NCI-H82 (cell line): Measurements from ENCODE around the gene RGS14.
"Not testable (repeated sequence)": the region's sequence is repeated elsewhere in the genome, so short reads cannot be mapped to it uniquely, and the experiment has no call there.

ENCODE experiments used
- DNase-seq: peaks from one replicate; lab custom pipeline; 2025; lab: John Stamatoyannopoulos, UW

Gene RGS14

DNA sequence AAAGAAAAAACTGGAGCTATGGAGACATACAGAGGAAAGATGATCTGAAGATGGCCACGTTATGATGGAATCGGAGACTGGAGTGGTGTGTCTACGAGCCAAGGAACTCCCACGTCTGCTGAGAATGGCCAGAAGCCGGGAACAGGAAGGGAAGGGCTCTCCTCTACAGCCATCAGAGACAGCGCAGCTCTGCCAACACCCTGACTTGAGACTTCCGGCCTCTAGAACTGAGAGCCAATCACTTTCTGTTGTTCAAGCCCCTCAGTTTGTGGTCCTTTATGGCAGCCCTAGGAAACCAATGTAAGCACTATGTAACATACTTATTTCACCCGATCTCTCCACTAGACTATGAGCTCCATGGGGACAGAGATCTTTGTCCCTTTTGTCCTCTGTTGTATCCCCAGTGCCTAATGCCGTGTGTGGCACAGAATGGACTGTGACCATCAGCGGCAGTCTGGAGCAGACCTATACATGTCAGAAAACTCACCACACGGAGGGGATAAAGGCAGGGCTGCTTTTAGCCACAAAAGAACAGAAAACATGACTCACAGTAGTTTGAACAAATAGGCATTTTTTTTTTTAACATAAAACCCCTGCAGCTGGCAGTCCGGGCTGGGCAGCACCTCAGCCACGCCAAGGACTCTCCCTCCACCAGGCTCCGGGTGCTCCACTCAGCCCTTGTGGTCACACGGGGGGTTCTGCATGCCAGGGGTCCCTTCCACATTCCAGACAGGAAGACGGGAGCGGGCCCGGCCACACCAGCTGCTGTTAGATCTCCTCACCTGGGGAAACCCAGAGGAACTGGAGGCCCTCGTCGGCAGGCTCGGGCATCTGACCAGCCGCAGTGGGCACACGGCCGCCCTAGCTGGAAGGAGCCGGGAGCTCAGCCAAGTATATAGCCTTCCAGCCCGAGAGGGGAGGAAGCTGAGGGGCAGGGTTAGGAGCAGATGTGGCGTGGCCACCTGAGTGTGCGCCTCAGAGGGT is 29.9 kb upstream of the RGS14 start:
- no peak for DNase-seq

DNA sequence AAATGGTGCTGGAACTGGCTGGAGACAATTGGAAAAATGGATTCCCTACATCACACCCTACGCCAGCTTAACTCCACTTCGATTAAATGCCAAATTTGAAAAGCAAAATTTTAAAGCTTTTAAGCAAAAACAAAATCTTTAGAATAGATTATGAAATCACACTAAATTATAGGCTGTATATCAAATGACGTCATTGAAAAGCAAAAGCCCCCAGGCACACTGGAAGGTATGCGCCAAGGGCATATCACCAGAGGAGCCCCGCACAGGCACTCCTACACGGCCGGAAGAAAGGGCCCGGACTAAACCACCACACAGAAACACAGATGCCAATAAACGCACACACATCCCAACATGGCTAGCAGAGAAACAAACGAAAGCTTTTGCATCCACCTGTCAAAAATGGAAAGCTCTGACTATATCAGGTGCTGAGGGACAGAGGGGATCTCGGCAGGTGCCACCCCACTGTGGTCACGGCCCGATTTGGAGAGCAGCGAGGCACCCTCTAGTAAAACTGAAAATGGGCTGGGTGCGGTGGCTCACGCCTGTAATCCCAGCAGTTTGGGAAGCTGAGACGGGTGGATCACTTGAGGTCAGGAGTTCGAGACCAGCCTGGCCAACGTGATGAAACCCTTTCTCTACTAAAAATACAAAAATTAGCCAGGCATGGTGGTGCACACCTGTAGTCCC is 29.0 kb upstream of the RGS14 start:
- no peak for DNase-seq

DNA sequence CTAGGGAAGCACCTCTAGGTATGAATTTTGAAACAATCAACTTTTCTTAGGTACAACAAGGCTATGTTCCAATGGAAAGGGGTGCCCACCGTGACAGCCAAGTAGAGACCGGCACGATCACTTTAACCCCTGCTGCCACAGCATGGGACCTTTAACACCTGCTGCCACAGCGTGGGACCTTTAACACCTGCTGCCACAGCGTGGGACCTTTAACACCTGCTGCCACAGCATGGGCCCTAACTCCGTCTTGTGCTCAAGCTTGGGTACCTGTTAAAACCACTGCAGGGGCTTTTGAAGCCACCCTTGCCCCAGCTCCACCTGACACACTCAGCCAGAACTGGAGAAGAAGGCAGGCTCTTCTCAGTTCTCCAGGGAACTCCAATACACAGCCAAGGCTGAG is 27.8 kb upstream of the RGS14 start:
- DNase-seq, result no peak

DNA sequence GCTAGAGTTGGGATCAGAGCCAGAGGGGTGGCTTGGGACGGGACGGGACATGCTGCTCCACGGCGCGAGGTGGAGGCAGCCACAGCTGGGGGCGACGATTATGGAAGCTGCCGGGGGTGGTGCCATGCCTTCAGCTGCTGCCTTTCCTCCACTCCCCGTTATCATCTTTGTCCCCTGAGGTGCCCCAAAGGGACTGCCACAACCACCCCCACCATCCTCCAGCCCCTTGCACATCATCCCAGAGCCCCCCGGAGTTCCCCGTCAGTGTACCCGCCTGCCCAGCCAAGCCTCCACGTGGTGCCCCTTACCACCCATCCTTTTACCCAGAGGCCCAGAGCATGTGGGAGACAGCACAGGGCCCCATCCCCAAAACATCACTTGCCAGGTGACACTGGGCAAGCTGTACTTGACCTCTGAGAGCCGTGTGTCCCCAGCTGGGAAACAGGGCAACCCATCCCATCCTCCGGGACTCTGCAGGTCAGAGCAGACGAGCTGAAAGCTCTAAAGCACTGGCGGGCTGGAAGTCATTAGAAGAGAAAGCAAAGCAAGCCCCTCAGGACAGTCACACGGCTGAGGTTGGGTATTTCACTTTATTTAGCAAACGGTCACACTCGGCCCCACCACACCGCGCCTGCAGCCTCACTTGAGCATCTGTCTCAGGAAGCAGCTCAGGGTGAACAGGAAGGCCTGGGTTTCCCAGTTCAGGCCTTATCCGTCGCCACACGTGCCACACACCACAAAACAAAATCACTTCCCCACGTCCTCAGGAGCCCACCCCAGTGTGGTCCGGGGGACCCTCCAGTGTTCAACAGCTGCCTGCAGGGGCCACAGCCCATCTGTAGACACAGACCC is 26.5 kb upstream of the RGS14 start:
- no peak for DNase-seq

DNA sequence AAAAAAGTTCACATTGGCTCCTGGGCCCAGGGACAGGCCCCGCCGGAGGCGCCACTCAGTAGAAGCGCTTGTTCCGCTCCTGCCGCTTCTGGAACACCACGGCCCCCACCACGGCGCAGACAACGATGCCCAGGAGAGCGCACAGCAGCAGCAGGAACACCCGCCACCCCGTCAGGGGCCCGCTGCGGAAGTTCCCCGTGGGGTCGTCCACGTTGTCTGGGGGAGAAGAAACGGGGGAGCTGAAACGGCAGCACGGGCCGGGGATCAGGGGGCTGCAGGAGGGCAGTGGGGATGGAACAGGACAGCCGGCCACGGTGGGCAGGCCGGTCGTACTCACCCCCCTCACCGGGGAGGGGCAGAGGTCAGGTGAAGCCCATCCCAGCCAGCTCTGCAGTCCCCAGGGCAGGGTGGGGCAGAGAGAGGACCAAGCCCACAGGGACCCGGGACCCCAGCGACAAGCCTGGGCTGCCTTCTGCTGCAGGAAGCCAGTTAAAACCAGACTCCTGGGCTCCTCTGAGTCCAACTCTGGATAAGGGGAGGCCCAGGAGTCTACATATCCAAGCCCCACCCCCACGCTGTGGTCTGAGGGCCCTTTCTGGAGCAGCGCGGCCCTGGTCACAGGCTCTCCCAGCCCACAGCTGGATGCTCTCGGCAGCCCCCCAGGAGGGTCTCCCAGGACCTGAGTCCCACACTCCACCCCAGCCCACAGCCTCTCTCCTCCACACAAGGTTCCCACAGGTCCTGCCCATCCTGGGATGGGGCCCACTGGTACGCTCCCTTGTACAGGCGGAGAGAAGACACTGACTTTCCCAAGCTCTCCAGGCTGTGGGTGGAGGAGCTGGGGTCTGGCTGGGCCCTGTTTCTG is 25.5 kb upstream of the RGS14 start:
- DNase-seq, result no peak

DNA sequence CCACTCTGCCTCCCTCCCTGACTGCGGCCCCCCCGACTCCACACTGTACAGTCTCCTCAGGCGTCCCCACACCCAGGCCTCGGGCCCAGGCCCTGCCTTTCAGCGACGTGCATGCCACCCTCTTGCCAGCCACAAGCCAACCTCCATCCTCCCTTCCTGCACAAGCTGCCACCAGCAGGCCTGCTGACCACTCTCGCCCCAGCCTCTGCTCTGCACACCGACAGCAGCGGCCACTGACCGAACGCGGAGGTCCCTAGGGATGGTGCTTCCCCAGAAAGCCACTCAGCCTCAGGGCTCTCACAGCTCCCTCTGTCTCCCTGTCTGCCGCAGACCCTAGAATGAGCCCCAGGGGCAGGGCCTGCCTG is 24.8 kb upstream of the RGS14 start:
- DNase-seq, result no peak

DNA sequence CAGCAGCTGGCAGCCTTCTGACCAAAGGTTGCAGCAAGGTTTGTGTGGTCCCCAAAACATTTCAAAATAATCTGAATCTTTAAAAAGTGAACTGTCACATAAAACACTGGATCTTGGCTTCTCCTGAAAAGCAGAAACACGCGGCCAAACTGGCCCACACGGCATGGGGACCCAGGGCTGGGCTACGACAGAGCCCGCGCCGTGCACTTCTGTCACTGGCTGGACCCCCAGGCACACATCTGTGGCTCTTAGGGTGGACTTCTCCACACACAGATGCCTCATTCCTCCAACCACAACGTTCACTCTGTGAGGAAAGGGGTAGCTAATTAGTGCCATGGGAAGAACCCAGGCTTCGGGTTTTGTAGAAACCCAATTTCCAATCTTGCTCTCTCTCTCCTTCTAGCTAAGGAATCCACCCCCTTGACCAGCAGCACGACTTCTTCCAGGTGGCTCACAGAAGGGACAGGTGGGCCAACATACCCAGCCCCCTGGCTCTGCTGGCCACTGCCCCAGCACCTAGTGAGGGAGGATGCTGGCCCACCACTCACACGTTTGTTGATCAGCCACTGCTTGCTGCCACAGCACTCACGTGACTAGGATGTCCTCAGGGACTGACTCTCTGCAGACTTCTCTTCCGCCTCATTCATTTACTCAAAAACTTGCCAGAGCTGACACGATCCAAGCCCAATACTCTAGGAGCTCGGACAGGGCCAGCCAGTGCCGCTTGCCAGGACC is 24.1 kb upstream of the RGS14 start:
- no peak for DNase-seq

DNA sequence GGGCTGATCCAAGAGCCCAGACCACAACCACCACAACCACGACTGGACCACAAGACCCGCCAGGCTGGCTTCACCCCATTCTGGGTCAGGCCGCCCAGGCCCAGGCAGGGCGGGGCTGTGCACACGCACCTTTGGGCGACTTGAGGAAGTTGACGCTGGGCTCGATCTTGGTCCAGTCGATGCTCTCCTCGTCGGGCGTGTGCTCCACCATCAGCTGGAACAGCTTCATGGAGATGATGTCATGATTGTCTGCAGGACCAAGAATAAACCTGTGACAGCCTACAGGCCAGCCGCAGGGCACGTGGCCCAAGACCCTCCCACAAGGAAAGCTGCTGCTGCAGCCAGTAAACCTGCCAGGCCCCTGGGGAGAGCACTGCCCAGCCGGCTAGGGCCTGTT is 23.6 kb upstream of the RGS14 start:
- no peak for DNase-seq

DNA sequence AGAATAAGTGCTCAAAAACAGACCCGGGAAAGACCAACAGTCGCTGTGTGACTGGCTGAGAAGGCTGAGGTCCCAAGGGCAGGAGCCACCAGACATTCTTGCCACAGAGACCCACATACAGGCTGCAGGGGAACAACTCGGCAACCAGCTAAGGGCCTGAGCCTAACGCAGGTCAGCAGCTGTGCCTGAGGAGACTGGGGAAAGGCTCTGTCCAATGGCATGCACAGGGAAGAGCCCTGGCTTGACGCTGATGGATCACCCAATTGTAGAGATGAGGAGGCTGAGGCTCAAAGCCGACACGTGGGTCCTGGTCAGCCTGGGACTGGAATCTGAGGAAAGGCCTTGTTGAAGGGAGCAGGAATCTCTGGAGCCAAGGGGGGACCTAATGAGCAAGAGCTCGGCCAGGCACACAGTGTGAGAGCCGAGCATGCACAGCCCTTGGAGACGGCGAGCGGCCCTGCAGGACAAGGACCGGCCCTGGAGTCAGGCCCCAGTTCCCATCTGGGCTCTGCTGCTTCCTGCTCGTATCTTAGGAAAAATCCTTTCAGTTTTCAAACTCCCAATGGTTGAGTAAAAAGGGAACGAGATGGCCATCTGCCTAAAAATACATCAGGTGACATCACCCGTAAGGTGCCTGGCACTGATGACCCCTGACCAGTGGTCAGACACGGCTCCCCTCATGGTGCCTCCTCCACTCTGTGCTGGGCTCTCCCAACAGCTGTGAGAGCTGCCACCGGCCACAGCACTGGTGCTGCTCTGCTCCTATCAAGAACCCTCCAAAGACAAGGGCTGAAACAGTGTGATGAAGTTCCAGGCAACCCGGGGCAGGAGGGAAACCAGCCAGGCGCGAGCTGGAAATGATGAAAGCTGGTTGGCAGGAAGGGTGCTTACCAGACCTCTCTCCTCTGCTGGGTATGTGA is 22.7 kb upstream of the RGS14 start:
- DNase-seq, result no peak

DNA sequence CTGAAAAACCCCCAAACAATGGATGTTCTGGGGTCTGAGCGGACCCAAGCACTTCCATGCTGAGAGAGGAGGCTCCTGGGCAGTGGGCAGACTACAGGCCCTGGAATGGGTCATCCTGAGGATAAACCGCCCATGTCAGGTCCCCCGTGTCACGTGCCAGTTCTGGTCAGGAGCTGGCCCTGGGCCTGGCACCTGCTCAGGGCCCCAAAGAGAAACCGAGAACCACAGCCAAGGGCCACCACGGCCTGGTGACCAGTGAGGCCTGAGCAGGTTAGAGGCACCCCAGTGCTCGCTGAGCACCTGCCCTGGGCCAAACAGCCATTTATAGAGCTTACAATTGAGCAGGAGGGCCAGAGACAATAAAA is 22.0 kb upstream of the RGS14 start:
- no peak for DNase-seq

DNA sequence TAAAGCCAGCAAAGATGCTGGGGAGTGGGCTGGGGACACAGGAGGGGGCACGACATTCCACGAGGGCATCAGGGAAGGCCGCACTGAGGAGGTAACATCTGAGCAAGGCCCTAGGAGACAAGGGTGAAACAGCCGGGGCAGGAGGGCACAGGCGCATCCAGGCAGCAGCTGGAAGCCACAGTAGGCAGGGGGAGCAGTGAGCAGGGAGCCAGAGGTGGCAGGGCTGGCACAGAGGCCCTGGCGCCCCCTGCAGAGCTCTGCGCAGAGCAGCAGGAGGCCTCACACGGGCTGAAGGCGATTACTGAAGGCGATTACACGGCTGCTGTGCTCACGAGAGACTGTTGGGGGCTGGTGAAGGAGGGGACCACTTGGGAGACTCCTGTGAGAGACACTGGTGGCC is 21.6 kb upstream of the RGS14 start:
- peak; percentile 46 for DNase-seq

DNA sequence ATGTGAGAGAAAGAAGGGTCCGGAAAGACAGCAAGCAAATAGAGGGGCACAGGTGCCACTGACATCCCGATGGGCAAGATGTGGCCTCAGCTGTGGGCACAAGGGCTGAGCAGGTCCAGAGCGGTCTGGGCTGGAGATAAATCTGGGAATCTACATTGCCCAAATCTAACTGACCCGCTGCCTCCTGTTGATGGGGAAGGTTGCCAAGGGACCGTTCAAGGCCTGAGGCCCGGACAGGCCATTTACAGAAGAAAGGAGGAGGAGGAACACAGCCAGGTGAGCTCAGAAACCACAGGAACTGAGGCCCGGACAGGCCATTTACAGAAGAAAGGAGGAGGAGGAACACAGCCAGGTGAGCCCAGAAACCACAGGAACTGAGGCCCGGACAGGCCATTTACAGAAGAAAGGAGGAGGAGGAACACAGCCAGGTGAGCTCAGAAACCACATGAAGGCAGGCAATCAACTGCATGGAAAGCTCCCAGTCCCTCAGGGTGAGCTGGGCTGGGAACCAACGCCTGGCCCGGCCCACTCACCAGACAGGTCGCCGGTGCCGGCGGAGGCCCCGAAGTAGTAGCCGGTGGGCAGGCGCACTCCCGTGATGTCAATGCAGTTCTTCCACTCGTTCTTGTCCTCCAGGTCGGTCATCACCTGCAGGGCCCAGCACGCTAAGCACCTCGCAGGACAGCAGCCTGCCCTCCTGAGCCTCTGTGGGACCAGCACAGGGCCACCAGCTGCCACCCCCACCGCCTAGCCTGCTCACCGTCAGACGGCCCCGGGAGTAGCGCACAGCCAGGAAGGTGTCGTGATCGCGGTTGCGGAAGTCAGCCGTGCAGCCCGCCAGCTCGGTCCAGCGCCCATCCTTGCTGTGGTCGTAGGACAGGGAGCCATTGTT is 20.9 kb upstream of the RGS14 start:
- DNase-seq, result no peak

DNA sequence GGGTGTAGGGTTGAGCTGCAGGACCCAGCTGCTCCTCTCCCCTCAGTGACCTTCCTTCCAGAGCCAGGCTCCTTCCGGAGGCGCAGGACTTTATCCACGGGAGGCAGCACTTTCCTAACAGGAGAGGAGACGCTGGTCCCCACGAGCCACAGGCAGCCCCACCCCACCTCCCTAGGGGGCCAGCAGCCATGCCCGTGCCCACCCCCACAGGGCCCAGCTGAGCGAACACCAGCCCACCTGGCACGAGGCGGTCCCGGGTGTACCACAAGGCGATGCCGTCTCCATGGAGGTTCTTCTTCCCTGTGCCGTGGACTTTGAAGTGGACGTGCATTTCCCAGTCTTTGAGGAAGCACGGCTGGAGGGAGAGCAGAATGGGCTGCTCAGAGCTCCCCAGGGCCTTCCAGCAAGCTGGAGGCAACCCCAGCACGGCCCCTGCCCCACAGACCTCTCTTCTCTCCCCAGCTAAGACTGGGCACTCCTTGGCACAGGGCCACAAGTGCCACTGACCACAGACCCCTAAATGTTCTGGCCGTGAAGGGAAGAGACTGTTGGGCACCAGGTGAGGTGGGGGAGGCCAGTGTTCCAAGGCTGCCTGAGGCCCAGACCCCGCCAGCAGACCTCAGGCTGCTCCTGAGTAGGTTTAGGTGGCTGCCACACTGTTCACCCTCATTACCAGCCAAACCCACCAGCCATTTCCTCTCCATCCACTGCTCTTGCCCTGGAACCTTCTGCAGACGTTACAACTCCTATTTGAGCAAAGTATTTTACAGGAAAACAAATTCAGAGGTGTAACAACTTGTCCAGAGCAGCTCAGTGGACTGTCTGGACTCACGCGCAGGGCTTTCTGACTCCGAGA is 19.2 kb upstream of the RGS14 start:
- no peak for DNase-seq

DNA sequence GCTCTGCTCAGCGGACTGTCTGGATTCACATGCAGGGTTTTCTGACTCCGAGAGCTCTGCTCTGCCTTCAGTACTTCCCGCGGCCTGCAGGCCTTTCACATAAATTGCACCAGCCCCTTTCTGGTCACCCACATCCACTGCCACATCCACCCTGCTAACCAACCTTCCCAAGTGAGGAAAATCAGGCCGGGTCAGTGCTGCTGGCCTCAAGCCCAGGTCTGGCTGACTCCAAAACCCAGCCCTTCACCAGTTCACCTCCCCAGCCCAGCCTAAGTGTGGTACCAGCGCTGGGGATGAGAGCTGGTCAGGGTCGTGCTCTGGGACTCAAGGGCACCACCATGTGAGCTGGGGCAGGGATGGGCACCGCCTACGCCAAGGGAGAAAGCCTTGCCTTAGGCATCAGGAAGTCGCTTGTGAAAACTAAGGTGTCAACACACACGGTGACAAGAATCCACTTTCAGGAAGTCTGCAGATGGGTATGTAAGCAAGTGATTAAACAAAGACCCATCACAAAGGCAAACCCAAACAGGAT is 18.6 kb upstream of the RGS14 start:
- DNase-seq, result no peak

DNA sequence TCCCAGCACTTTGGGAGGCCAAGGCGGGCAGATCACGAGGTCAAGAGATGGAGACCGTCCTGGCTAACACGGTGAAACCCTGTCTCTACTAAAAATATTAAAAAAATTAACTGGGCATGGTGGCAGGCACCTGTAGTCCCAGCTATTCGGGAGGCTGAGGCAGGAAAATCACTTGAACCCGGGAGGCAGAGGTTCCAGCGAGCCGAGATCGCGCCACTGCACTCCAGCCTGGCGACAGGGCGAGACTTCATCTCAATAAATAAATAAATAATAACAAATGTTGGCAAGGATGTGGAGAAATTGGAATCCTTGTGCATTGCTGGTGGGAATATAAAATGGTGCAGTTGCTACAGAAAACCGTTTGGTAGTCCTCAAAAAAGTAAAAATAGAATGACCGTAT is 14.7 kb upstream of the RGS14 start:
- not testable (repeated sequence) for DNase-seq

DNA sequence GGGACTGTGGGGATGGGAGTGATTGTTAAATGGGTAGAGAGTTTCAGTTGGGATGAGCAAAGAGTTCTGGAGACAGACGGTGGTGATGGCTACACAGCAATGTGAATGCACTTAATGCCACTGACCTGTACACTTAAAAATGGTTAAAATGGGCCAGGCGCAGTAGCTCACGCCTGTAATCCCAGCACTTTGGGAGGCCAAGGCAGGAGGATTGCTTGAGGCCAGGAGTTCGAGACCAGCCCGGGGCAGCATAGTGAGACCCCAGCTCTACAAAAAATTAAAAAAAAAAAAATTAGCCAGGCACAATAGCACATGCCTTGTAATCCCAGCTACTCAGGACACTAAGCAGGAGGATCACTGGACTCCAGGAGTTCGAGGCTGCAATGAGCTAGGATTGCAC is 13.9 kb upstream of the RGS14 start:
- DNase-seq, result no peak

DNA sequence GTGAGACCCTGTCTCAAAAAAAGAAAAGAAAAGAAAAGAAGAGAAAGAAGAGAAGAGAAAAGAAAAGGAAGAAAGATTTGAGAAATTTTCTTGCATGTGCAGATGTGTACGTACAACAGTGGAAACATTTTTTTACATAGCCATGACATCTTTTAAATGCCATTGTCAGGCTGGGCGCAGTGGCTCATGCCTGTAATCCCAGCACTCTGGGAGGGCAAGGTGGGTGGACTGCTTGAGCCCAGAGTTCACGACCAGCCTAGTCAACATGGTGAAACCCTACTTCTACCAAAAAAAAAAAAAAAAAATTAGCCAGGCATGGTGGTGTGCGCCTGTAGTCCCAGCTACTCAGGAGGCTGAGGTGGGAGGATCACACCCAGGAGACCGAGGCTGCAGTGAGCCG is 12.8 kb upstream of the RGS14 start:
- DNase-seq, result no peak

DNA sequence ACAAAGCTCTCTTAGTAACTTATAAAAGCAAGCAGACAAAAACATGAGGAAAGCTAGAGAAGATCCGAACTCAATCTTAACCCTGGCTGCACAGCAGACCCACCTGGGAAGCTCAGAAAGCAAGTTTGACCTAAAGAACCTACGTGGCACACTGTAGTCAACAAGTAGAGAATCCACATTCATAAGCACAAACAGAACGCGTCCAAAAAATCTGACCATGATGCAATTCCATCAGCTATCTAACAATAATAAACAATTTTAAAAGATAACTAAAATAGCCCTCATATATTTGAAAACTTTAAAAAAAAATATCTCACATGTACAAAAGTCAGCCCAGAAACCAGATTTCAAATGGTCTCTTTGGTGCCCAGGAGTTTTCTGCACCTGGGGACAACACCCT is 10.9 kb upstream of the RGS14 start:
- DNase-seq, result no peak
